Cardiac fibroblast (primary cell): ENCODE measurements around the gene NANOS2.

ENCODE experiments used
- DNase-seq, 2 donors: peaks; one replicate each; pipeline versions ENCODE4 v3.0.0 to v3.0.0-alpha.2; 2010; ENCODE audit warnings: low read depth in 2 of 2
- H3K4me3 ChIP-seq, 2 donors: replicated peaks in 1 of 2; 1 replicate in 1 of 2; 2 replicates in 1 of 2; pipeline ENCODE4 v1.5.1; 2011; ENCODE audit warnings: low read depth in 2 of 2, low read length in 2 of 2, mild to moderate bottlenecking in 2 of 2, moderate library complexity in 1 of 2
- TF ChIP-seq, protein P1 (sequence below): IDR thresholded peaks from one replicate; pipeline ENCODE4 v1.5.1; 2011; ENCODE audit warnings: low read depth, mild to moderate bottlenecking, low read length, inconsistent platforms

NANOS2 gene

DNA sequence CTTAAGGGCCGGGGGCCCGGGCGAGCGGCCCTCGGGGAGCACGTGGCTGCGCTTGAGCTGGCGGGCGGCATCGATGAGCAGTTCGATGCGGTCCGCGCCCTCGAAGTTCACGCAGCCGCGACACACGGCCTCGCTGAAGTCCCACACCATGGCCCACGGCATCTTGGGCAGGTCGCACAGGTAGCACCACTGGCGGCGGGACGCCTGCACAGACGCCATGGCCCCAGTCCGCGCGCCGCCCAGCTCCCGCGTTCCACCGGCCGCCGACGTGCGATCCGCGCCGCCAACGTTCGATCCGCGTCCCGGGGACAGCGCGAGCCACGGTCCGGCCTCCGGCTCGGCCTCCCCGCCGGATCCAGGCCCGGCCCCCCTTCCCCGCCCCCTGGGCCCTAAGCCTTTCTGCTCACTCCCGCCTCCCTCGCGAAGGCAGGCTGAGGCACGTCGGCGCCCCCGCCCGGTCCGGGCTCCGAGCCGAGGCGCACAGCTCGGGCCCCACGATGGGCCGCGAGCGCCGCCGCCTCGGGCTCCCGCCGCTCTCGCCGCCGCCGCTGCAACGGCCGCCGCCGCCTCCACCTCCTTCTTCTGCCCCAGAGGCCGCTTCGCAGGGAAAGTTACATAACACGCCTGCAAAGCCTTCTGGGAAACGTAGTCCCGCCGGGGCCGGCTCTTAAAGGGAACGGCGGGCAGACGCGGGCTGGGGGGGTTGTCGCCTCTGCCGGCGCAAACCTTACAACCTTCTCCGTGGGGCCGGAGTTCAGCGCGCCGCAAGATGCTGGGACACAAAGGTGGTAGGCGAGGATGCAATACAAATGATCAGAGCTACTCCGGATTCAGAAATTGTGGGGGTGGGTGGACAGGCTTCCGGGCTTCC, 28.8 kb downstream of the NANOS2 start, which contains the start of gene IRF2BP1:
Gene IRF2BP1, minus strand, starts transcription at position 586 of the 871 bp plus-strand sequence. Its CDS starts 367 bp downstream, at position 219.
- DNase-seq: peak; percentile 95 to 96
- H3K4me3 ChIP-seq: peak within 1 kb of the TSS; percentile 58 to 73
- TF ChIP-seq, protein P1, sequence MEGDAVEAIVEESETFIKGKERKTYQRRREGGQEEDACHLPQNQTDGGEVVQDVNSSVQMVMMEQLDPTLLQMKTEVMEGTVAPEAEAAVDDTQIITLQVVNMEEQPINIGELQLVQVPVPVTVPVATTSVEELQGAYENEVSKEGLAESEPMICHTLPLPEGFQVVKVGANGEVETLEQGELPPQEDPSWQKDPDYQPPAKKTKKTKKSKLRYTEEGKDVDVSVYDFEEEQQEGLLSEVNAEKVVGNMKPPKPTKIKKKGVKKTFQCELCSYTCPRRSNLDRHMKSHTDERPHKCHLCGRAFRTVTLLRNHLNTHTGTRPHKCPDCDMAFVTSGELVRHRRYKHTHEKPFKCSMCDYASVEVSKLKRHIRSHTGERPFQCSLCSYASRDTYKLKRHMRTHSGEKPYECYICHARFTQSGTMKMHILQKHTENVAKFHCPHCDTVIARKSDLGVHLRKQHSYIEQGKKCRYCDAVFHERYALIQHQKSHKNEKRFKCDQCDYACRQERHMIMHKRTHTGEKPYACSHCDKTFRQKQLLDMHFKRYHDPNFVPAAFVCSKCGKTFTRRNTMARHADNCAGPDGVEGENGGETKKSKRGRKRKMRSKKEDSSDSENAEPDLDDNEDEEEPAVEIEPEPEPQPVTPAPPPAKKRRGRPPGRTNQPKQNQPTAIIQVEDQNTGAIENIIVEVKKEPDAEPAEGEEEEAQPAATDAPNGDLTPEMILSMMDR: no peak

DNA sequence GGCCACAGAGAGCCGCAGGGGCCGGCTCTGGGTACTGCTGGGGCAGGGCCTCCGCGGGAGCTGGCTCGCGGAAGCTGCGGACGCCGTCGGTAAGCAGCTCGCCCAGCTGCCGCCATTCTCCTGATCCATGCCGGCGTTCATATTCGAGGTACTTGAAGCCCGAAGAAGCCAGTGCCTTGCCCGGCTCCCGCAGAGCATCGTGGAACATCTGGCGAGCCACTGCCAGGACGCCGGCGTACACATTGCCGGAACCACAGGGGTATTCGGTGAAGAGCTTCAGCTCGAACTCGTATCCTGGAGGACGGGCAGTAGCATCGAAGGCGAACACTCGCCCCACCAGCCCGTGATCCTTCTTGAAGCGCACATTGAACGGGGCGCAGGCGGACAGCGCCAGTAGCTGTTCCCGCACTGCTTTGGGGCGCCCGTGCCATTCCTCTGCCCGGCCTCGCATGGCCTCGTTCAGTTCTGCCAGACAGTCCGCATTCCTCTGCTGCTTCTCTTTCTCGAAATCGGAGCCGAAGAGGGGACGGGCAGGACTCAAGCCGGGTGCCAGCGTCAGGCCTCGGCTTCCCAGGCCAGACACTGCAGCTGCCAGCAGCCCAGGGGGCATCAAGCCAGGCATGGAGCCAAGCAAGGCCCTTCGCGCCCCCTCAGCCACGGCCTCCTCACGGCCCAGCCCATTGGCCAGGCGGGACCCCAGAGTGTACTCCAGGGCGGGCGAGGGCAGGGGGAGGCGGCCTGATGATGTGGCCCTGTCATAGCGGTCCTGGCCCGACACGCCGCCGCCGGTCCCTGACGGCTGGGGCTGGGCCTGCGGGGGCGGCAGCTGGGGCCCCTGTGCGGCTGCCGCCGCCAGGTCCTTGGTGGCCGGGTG, 29.7 kb downstream of the NANOS2 start:
- TF ChIP-seq, protein P1: no peak
- no peak for DNase-seq
- H3K4me3 ChIP-seq: peak overlapping the region; percentile 58 to 73

DNA sequence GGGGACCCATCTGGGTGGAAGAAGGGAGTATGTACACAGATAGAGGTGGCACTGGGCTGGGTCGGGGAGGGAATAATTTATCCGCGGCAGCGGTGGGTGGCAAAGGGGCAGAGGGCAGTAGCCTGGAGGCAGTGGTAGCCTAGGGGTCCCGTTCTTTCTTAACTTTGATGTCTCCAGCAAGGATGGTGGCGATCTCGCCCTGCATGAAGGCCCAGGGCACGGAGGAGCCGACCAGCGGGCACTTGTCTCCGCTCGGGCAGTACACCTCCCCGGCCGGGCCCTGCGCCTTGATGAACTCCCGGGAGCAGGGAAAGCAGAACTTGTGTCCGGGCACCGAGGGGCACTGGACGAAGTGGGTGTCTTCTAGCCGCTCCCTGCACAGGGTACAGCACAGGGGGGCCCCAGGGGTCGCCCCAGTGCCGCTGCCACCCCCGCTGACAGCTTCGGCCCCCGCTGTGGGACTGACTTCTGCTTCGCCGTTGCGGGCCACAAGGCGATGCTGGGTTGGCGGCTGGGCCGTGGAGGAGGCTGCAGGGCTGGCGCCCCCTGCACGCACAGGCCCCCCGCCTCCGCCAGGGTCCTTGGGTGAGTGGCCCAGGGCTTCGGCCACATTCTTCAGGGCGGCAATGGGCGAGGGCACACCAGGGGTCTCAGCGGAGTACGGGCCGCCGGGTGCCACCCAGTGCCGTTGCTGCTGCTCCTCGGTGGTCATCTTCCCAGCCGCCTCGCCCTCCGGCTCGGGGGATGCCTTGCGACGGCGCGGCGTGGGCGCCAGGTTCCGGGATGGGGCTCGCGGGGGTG, 30.5 kb downstream of the NANOS2 start:
- H3K4me3 ChIP-seq: no peak overlapping the region

DNA sequence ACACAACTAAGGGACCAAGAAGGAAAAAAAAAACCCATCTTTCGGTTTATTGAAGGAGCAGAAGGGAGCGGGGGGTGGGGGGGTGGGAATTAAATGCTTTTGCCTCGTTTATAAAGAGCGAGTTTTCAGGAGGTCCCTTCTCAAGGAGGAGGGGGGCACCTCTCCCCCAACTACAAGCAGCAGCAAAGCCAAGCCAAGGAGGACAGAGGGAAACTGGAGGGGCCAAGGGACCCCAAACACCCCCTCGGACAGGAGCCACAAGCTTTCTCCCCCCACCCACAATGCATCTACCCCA, 31.0 kb downstream of the NANOS2 start:
- DNase-seq: no peak
- H3K4me3 ChIP-seq: no peak overlapping the region
- TF ChIP-seq, protein P1: no peak

More for the DNA sequence above, 30.5 kb downstream of the NANOS2 start:
- no peak for DNase-seq
- TF ChIP-seq, protein P1: no peak

DNA sequence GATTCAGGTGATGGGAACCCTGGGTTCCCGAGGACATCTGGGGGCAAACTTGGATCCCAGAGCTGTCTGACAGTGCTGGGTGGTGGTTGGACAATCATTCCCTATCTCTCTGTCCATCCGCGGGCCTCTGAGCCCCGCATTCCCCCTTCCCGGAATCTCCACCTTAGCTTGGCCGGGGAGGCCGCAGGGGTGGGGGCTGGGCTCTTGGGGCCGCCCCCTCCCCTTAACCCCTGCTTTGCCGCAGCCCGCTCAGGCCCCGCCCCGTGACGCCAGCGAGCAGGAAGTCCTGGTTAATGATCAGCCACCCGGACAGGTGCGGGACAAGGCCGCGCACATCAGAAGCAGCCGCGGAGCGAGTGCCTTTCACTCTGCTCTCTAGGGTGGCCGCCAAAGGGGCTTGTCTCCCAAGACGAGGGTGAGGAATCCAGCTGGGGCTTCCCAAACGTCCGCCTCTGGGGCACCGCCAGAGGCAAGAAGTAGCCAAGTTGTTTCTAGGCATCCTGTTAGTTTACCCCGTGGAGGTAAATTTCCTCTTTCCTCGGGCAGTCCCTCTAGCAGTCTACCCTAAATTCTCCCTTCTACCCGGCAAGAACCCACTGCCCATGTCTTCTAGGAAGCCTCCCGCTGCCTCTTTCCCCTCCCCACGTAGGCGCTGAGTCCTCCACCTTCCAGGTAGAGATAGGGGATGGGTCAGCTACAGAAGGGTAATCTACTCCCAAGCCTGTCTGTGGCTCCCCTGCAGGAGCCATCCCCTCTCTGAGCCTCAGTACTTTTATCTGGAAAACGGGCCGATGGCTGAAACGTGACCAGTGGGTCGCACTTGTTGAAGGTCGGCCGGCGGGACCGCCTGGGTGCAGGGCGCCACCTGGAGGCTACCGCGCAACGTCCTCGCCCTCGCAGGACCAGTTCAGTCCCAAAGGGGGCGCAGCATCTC, 31.7 kb downstream of the NANOS2 start:
- H3K4me3 ChIP-seq: peak overlapping the region; percentile 3 to 10
- DNase-seq: peak; percentile 91 to 93
- TF ChIP-seq, protein P1: peak; percentile 100
